HAP-1 (cell line): ENCODE data around the gene LIPG.

Source experiments
- DNase-seq, 2 experiments: peaks; one replicate each; pipeline ENCODE4 v3.0.0-alpha.2; 2016 to 2020; ENCODE audit warnings: low spot score in 2 of 2
- H3K27me3 ChIP-seq: fragments of 250-450 bp; sonication (Bioruptor Pico); 2 replicates; pipeline ENCODE4 v1.5.1; 2020; ENCODE audit warnings: low read depth, mild to moderate bottlenecking, moderate library complexity
- H3K36me3 ChIP-seq: fragments of 250-450 bp; sonication (Bioruptor Pico); replicated peaks from 2 replicates; pipeline ENCODE4 v1.5.1; 2020; ENCODE audit warnings: mild to moderate bottlenecking
- H3K4me1 ChIP-seq: fragments of 250-450 bp; sonication (Bioruptor Pico); 2 replicates; pipeline ENCODE4 v1.5.1; 2020; ENCODE audit warnings: mild to moderate bottlenecking
- H3K4me3 ChIP-seq: fragments of 250-450 bp; sonication (Bioruptor Pico); 2 replicates; pipeline ENCODE4 v1.5.1; 2020; ENCODE audit warnings: mild to moderate bottlenecking, moderate library complexity
- H3K9me3 ChIP-seq: fragments of 250-450 bp; sonication (Bioruptor Pico); 2 replicates; pipeline ENCODE4 v1.5.1; 2020; ENCODE audit warnings: mild to moderate bottlenecking, moderate library complexity
- in situ Hi-C: fragments of 300-500 bp; cut with MboI; formaldehyde crosslinking; loops from 3 replicates; pipeline ENCODE4 v1.14.3; 2020; ENCODE audit warnings: low sequenced_read_pairs, inconsistent platforms, mixed read lengths

Gene LIPG

GRCh38 chr18:49630246-49630699 lies 68.4 kb downstream of the LIPG start:
- no peak for DNase-seq
- Histone ChIP-seq H3K4me1 (no peaks in the 10 kb centered on the region), H3K36me3 (no peaks in the 10 kb centered on the region), H3K4me3 (no peak overlapping the region), H3K27me3 (peaks cover 7% of the 10 kb centered on the region; the same call in 1 of the 2 replicates), H3K9me3 (no peaks in the 10 kb centered on the region)
- in situ Hi-C loops, result no loop called here

- H3K9me3 ChIP-seq, result no peaks in the 10 kb centered on the region
- no peak for DNase-seq
- no peaks in the 10 kb centered on the region for H3K4me1 ChIP-seq
- no peak overlapping the region for H3K4me3 ChIP-seq
- in situ Hi-C loops, result no loop called here
- H3K27me3 ChIP-seq, result peaks cover 7% of the 10 kb centered on the region; the same call in 1 of the 2 replicates
- H3K36me3 ChIP-seq, result no peaks in the 10 kb centered on the region
Observed at GRCh38 chr18:49631146-49631866, 69.4 kb downstream of the LIPG start.

- in situ Hi-C loops, result no loop called here
- no peak overlapping the region for H3K4me3 ChIP-seq
- no peaks in the 10 kb centered on the region for H3K36me3 ChIP-seq
- H3K4me1 ChIP-seq, result no peaks in the 10 kb centered on the region
- no peak for DNase-seq
- no peaks in the 10 kb centered on the region for H3K9me3 ChIP-seq
- H3K27me3 ChIP-seq, result peaks cover 7% of the 10 kb centered on the region; the same call in 1 of the 2 replicates
Observed at GRCh38 chr18:49632588-49632987, 70.7 kb downstream of the LIPG start.

- H3K4me1 ChIP-seq, result no peaks in the 10 kb centered on the region
- no peaks in the 10 kb centered on the region for H3K9me3 ChIP-seq
- no peak overlapping the region for H3K4me3 ChIP-seq
- DNase-seq, result no peak
- in situ Hi-C loops, result no loop called here
- no peaks in the 10 kb centered on the region for H3K36me3 ChIP-seq
- H3K27me3 ChIP-seq, result no peaks in the 10 kb centered on the region
Observed at GRCh38 chr18:49638209-49638785, 76.4 kb downstream of the LIPG start.

- Histone ChIP-seq H3K4me1 (no peaks in the 10 kb centered on the region), H3K36me3 (no peaks in the 10 kb centered on the region), H3K4me3 (no peak overlapping the region), H3K27me3 (no peaks in the 10 kb centered on the region), H3K9me3 (no peaks in the 10 kb centered on the region)
- no peak for DNase-seq
- in situ Hi-C loops, result no loop called here
Observed at GRCh38 chr18:49638891-49639557, 77.2 kb downstream of the LIPG start.

- Histone ChIP-seq H3K9me3 (no peaks in the 10 kb centered on the region), H3K4me1 (no peaks in the 10 kb centered on the region), H3K4me3 (no peak overlapping the region), H3K36me3 (no peaks in the 10 kb centered on the region), H3K27me3 (no peaks in the 10 kb centered on the region)
- in situ Hi-C loops, result no loop called here
- DNase-seq, result no peak
Observed at GRCh38 chr18:49639643-49640391, 78.0 kb downstream of the LIPG start.

- Histone ChIP-seq H3K27me3 (no peaks in the 10 kb centered on the region), H3K4me3 (no peak overlapping the region), H3K4me1 (no peaks in the 10 kb centered on the region), H3K36me3 (no peaks in the 10 kb centered on the region), H3K9me3 (no peaks in the 10 kb centered on the region)
- in situ Hi-C loops, result no loop called here
- DNase-seq, result no peak
Observed at GRCh38 chr18:49640741-49641140, 78.9 kb downstream of the LIPG start.

GRCh38 chr18:49645196-49645595 lies 83.3 kb downstream of the LIPG start:
- no peaks in the 10 kb centered on the region for H3K36me3 ChIP-seq
- no peak overlapping the region for H3K4me3 ChIP-seq
- no peaks in the 10 kb centered on the region for H3K9me3 ChIP-seq
- no peaks in the 10 kb centered on the region for H3K27me3 ChIP-seq
- no peak for DNase-seq
- H3K4me1 ChIP-seq, result no peaks in the 10 kb centered on the region
- in situ Hi-C loops, result no loop called here

GRCh38 chr18:49645841-49646351 lies 84.0 kb downstream of the LIPG start:
- in situ Hi-C loops, result no loop called here
- no peak overlapping the region for H3K4me3 ChIP-seq
- no peaks in the 10 kb centered on the region for H3K27me3 ChIP-seq
- no peak for DNase-seq
- no peaks in the 10 kb centered on the region for H3K9me3 ChIP-seq
- H3K4me1 ChIP-seq, result no peaks in the 10 kb centered on the region
- H3K36me3 ChIP-seq, result no peaks in the 10 kb centered on the region

GRCh38 chr18:49646873-49647272 lies 85.0 kb downstream of the LIPG start:
- in situ Hi-C loops, result no loop called here
- H3K9me3 ChIP-seq, result no peaks in the 10 kb centered on the region
- H3K4me3 ChIP-seq, result no peak overlapping the region
- no peak for DNase-seq
- H3K4me1 ChIP-seq, result no peaks in the 10 kb centered on the region
- H3K27me3 ChIP-seq, result no peaks in the 10 kb centered on the region
- H3K36me3 ChIP-seq, result no peaks in the 10 kb centered on the region

- in situ Hi-C loops, result no loop called here
- Histone ChIP-seq H3K9me3 (no peaks in the 10 kb centered on the region), H3K36me3 (no peaks in the 10 kb centered on the region), H3K27me3 (no peaks in the 10 kb centered on the region), H3K4me1 (no peaks in the 10 kb centered on the region), H3K4me3 (no peak overlapping the region)
- no peak for DNase-seq
Observed at GRCh38 chr18:49647496-49648168, 85.8 kb downstream of the LIPG start.

- Histone ChIP-seq H3K27me3 (no peaks in the 10 kb centered on the region), H3K9me3 (no peaks in the 10 kb centered on the region), H3K4me3 (no peak overlapping the region), H3K36me3 (no peaks in the 10 kb centered on the region), H3K4me1 (no peaks in the 10 kb centered on the region)
- no peak for DNase-seq
- in situ Hi-C loops, result no loop called here
Observed at GRCh38 chr18:49648326-49648725, 86.5 kb downstream of the LIPG start.
